HG03520 (cell line): ENCODE measurements around the gene SEPTIN1.

Experiments
- ATAC-seq: cut with Tn5 transposase; IDR thresholded peaks from one replicate; pipeline ENCODE4 v1.9.1; 2021; ENCODE audit warnings: mild to moderate bottlenecking, moderate library complexity; ENCODE audit not compliant: unreplicated experiment

Gene SEPTIN1

DNA sequence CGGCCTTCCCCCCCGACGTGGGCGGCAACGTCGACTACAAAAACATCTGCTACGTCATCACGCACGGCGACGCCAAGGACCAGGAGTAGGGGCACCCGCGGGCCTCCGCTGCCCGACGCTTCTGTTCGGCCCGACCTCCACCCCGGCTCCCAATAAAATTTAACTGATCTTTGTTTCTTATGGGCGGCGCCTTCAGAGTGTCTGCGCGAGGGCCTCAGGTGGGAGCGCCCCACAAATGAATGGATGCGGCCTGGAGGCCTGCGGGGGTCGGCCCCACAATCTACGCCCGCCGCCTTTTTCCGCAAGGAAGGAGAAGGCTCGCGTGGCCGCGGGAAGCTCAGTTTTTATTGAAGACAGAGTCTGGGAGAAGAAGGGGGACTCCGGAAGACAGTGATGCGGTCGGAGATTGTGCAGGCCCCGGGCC, 4.5 kb downstream of the SEPTIN1 start:
- peak; percentile 10 for ATAC-seq

DNA sequence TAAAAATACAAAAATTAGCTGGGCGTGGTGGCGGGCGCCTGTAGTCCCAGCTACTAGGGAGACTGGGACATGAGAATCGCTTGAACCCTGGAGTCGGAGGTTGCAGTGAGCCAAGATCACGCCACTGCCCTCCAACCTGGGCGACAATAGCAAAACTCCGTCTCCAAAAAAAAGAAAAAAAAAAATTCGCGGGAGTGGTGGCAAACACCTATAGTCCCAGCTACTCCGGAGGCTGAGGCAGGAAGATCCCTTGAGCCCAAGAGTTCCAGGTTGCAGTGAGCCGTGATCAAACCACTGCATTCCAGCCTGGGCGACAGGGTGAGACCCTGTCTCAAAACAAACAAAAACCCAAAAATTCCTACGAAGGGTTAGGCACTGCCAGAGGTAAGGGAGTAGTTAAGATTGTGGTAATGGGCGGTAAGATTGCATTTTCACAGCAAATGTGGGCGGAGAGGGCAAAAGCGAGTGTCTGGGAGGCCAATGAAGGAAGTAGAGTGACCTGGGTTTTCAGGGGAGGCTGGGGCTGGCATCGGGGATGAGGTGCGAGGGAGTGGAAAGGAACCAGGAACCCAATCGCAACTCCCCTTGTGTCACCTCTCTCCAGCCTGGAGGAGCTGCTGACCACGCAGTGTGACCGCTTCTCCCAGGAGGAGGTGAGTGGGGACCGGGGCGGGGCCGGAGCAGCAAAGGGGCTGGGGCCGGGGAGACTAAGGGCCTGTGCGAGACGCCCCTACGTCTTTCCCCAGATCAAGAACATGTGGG, 5.1 kb downstream of the SEPTIN1 start:
- no peak for ATAC-seq

DNA sequence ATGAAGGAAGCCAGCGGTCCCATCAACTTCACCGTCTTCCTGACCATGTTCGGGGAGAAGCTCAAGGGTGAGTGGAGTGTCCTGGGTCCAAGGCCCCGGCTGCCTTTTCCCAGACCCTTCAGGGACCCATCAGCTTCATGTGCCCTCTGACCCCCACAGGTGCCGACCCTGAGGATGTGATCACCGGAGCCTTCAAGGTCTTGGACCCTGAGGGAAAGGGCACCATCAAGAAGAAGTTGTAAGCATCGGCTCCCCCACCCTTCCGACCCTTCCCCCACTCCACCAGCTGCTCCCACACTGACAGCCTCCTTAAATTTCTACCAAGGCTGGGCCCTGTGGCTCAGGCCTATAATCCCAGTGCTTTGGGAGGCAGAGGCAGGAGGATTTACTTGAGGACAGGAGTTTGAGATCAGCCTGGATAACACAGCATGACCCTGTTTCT, 5.9 kb downstream of the SEPTIN1 start:
- no peak for ATAC-seq

DNA sequence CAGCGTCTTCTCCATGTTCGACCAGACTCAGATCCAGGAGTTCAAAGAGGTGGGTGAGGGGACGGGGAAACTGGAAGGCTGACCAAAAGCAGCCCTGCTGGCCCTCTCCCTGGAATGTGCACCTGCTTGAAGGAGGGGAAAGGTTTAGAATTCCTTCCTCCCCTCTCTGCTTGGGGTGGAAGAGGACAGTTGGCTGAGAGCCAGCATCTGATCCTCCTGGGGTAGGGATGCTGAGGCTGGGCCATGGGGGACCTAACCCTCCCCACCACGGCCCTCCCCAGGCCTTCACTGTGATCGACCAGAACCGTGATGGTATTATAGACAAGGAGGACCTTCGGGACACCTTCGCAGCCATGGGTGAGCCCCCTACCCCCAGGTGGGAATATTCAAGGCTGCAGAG, 6.5 kb downstream of the SEPTIN1 start:
- ATAC-seq = no peak

DNA sequence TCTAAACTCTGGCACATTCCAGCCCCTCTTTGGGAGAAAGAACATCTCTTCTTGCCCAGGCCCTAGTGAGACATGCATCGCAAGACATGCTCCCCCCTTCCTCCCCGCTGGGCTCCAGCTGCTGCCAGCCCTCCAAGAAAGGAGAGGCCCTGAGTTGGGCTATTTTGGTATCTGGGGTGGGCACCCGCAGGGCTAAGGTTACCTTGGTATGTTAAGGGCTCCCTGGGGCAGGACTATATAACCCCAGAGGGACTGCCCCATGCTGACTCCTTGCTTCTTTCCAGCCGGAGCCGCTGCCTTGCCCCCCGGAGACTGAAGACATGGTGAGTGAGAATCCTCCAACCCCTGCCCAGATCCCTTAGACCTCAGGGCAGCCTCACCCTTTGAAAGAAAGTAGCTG, 7.8 kb downstream of the SEPTIN1 start, which contains the start of gene MYL11:
MYL11 (plus strand) TSS at position 265 of the 400 bp plus-strand sequence; CDS start at position 321, 56 bp downstream.
- ATAC-seq = no peak

DNA sequence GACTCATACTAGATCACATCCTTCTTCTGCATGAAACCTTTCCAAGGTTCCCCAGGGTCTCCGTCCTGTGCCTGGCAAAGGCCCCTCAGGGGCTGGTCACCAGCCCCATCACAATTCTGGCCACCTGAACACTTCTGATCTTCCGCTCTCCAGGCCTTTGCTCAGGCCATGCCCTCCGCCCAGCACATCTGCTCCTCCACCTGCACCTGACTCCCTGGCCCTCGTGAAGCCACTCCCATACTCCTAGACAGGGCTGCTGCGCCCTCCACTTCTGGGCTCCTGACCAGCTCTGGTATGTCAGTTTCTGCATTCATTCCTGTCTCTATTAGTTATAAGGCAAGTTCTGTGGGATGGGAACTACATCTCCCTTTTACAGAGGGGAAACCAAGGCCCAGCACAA, 9.6 kb downstream of the SEPTIN1 start:
- no peak for ATAC-seq

DNA sequence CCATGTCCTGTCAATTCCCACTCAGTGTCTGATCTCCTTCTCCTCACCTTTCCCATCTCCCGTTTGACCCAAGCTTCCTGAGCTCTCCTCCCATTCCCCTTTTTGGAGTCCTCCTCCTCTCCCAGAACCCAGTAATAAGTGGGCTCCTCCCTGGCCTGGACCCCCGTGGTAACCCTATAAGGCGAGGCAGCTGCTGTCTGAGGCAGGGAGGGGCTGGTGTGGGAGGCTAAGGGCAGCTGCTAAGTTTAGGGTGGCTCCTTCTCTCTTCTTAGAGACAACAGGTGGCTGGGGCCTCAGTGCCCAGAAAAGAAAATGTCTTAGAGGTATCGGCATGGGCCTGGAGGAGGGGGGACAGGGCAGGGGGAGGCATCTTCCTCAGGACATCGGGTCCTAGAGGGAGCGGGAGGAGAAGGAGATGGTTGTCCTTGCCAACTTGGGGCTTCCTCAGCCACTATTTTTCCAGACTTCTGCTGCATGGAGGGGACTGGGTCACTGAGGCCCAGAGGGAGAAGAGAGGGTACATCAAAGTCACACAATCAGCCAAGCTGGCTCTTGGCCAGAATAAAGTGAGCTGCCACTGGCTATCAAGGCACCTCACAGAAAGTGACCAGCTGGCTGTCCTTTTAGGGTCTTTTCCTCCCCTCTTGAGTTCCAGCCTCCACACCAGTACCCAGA, 10.2 kb downstream of the SEPTIN1 start:
- ATAC-seq = no peak

DNA sequence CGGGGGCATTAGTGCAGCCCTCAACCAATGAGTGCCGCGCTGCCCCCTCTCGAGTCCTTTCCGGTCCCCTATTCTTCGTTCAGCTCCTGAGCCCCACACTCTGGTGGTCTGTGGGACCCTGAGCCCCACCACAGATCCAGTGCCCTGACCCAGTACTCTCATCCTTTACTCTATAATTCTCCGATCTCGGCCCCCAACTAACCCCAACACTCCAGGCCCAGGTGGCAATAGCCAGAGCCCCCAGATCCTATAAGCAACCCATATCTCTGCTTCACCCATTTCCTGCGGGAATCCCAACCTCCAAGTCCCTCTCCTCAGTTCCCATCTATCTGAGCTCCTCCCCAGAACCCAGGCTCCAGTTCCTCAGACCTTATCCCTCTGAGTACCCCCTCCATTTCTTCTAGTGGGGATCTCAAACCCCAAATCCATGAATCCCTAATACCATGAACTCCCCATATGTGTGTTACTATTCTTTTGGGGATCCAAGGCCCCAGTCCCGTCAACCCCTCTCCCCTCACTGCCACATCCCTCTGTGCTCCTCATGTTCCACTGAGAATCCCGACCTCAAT, 11.0 kb downstream of the SEPTIN1 start:
- no peak for ATAC-seq

DNA sequence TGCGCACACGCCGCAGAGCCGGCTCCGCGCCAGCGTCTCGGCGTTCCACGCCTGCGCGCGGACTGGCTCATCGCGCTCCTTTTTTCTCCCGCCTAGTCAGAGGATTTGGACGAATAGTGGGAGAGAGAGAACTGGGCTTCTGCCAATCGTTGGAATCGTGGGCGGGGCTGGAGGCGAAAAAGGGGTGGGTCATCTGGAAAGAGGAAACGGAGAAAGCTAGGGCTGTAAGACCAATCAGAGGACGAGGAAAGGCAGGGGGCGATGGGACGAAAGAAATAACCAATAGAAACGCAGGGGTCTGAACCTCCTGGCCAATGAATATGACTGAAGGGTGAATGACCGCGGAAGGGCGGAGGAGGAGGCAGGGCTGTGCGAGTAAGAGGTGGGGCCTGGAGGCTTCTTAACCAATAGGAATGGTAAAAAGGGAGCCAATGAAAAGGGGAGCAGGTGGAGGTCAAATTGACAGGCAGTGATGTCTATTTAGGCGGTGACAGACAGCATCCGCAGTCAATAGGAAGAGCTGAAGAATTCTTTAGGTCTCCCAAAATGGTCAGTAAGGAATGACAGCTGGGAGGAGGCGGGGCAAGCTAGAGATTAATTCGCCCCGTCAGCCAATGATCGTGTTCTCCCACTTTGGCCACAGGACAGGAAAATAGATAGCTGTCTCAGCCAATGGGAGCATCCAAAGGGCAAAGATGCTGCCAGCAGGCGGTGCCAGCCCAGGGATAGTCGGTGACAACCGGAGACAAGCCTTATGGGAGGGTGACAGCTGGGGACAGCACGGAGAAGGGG, 11.7 kb downstream of the SEPTIN1 start, which contains the start of gene TBC1D10B:
TBC1D10B (minus strand) TSS at position 39 of the 792 bp plus-strand sequence. CDS start 311 bp downstream, outside the sequence.
- ATAC-seq = peak; percentile 67

DNA sequence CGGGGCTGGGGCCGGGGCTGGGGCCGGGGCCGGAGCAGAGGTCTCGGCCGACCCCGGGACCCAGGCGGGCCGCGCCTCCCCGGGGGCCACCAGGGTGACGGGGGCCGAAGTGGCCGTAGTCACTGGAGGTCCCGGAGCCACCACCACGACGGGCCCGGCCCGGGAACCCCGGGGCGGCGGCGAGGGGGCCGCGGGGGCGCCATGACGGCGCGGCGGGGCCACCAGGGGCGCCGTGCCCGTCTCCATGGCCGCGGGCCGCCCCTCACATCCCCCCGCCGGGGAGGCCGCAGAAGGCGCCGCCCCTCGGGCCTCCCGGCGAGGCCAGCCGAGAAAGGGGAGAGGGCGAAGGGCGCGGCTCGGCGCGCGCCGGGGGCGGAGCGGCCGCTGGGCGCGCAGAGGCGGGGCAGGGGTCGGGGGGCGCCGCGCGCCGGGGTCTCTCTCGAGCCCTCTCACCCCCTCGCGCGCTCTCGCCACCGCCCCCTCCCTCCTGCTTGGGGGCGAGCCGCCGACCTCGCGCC, 12.4 kb downstream of the SEPTIN1 start:
- no peak for ATAC-seq

DNA sequence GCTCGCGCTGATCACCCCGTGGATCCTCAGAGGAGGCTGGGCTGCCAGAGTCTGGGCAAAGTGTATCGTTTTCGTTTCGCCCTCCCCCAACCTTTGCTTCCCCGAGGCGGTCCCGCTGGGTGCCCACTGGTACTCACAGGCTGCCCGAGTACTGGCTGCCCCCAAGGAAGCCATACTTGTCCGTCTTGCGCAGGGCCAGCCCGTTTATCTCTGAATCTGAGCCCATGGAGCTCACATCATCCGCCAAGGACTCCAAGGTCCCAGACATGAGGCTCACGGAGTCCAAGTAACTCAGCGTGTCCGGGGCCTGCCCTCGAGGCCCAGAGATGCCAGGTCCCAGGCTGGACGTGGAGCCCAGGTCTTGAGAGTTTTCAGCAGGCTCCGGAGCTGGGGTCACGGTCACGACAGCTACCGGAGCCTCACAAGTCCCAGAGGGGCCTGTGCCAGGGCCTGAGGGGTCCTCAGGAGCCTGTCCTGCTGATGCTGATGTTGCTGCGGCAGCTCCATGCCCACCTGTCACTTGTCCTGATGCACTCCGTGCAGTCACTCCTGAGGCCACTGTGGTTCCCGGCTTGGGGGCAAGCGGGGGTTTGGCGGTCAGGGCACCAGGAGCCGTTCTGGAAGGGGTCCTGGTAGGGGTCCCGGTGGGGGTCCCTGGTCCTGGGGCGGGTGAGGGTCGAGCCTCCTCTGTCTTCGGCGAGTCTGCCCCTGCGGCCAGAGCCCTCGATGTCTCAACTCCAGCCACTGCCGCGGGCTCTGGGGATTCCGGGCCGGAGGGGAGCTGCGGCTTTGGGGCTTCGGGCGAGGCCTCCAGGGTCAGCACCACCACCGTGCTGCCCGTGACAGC, 13.0 kb downstream of the SEPTIN1 start:
- no peak for ATAC-seq

DNA sequence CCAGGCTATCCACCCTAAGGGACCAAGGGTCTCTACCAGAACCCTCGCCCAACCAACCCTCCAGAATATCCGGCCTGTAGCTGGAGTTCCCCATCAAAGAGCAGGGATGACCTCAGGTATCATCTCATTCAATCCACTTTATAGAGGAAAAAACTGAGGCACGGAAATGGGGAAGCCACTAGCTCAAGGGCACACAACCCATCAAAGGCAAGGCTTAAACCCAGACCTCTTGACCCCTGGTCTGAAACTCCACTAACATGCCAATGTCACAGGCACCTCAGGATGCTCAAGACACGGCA, 13.6 kb downstream of the SEPTIN1 start:
- ATAC-seq = no peak

DNA sequence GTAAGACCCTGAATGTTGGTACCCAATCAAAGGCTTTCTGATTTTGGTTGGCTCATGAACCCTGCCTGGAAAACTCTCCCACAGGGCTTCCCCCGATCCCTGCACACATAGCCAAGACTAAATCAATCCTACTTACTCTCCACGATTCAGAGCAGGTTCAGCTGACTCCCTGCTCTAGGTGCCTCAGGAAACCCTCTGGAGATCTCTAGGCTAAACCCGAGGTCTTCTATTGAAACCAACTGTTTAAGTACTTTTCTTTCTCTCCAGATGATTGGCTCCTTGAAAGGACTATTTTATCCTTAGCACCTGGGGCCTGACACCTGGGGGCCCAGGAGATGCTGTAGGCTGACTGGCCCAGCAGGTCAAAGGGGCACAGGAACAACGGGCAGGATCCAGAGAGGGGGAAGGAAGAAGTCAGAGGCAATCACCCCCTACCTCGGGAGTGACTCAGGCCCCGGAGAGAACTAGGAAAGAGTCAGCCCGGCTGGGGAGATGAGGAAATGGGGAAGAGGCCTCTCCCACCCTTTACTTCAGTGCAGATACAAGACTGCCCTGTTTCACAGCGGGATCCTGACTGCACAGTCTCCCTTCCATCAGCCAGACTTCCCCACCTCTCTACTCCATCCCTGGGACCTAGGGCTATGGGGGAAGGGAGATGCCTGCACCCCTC, 14.1 kb downstream of the SEPTIN1 start:
- ATAC-seq = no peak

DNA sequence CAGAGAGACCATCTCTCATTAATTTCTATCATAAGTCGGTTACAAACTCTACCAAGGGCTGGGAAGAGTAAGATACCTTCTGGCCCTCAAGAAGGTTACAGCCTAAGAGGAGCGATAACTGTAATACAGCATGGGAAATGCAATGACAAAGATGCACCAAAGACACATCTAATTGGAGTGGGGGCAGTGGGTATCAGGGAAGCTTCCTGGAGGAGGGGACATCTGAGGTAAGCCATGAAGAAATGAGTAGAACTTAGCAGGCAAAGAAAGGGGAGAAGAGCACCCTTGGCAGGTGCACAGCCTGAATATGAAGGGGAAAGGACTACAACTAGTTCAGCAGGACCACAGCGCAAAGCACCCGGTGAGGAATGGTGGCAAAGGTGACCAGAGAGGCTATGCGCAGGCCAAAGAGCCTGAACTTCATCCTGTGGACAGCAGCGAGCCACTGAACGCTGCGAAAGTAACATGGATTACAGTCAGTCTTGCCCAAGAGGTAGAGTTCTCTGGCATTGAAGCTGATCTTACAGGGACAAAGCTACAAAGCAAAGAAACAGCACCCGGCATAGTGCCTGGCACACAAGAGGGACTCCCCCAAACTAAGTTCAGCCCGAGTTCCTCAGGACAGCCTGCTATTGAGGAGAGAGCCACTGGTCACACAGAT, 14.9 kb downstream of the SEPTIN1 start:
- ATAC-seq = no peak

DNA sequence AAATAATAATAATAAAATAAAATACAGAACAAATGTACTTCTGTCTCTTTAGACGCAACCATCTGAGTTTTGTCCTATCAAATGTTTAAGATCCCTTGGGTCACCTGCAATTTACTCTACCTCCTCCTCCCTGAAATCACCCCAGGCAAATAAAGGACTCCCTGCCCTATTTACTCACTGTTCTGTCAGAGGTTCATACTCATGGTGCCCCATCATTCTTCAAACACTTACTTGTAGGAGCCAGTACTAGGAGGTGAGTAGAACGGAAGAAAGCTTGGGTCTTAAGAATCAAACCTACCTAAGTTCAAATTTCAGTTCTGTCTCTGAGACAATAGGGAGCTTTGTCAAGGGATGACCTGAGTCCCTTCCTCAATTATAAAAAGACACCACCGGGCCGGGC, 15.8 kb downstream of the SEPTIN1 start:
- ATAC-seq = no peak

DNA sequence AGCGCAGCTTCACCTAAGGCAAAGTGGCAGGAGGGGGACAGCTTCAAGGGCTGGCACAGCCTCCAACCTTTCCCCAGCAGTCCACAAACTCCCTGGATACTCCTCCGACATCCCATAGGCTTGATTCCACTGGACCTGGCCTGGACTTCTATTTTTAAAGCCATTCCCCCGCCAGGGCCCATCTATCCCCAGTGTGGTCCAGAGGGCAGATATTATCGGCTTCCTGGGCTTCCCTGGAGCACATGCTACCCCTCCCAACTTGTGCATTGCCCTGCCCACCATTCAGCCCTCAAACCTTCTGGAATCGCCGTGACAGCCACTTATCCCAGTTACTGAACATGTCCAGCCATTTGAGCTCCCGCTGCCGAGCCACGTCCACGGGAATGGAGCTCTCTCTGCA, 17.2 kb downstream of the SEPTIN1 start:
- no peak for ATAC-seq

DNA sequence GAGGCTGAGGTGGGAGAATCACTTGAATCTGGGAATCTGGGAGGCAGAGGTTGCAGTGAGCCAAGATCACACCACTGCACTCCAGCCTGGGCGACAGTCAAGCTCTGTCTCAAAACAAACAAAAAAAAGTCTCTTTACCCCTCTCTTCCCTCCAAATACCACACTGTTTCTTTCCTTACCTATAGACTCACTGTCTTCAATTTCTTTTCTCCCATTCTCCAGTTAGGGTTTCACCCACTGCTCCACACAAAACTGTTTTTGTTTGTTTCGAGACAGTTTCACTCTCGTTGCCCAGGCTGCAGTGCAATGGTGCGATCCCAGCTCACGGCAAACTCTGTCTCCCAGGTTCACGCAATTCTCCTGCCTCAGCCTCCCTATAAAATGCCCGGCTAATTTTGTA, 21.2 kb downstream of the SEPTIN1 start:
- no peak for ATAC-seq

DNA sequence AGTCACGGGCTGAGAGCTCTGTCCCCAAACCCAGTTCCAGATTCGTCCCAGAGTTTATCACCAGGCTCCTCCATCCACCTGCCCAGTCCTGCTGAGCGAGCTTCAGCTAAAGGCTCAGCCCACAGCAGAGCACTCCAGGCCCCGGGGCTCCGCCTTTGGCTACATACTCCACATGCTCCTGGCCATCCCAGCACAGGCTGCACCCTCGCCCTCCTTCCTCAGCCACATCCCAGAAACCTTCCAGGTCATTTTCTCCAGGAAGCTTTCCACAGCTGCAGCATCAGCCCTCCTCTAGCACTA, 22.5 kb downstream of the SEPTIN1 start:
- no peak for ATAC-seq
